OCI-LY3 (cell line): ENCODE measurements around the gene SLC35G2.

Source experiments
- EZH2phosphoT487 ChIP-seq: fragments of 200-600 bp; shearing (Covaris generic); IDR thresholded peaks from 2 replicates; pipeline ENCODE4 v1.6.1; 2018; ENCODE audit warnings: antibody characterized with exemption, mixed run types, low read depth
- TF ChIP-seq, protein P1 (sequence below): fragments of 200-600, 300-600 bp; sonication (generic); IDR thresholded peaks from 2 replicates; pipeline ENCODE4 v1.5.1; 2014; ENCODE audit warnings: antibody characterized with exemption, low read length, low read depth

DNA sequence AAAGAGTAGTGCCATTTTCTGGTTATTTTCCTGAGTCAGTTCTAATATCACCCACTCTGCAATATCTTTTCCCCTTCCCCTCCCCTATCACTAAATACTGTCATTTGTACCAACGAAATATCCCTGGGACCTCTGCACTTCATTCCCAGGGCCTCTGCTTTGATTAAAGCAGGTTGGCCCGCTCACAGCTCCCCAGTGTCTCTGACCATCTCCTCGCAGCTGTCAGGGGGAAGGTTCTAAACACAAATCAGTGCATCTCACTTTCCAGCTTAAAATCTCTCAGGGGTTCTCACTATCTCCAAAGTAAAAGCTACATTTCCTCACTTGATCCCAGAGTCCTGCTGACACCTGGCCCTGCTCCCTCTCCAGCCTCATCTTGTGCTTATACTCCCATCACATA is 28.1 kb upstream of the SLC35G2 start:
- TF ChIP-seq, protein P1, sequence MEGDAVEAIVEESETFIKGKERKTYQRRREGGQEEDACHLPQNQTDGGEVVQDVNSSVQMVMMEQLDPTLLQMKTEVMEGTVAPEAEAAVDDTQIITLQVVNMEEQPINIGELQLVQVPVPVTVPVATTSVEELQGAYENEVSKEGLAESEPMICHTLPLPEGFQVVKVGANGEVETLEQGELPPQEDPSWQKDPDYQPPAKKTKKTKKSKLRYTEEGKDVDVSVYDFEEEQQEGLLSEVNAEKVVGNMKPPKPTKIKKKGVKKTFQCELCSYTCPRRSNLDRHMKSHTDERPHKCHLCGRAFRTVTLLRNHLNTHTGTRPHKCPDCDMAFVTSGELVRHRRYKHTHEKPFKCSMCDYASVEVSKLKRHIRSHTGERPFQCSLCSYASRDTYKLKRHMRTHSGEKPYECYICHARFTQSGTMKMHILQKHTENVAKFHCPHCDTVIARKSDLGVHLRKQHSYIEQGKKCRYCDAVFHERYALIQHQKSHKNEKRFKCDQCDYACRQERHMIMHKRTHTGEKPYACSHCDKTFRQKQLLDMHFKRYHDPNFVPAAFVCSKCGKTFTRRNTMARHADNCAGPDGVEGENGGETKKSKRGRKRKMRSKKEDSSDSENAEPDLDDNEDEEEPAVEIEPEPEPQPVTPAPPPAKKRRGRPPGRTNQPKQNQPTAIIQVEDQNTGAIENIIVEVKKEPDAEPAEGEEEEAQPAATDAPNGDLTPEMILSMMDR = no peak
- no peak for TF ChIP-seq EZH2phosphoT487
